Activated CD4-positive, alpha-beta T cell treated with anti-CD3 and anti-CD28 coated beads for 36 hours (primary cell): Measurements from ENCODE around the gene MAN2C1. TPM values are rescaled to one million over a fixed set of nuclear protein-coding genes. Genes with fewer than 3 reads are reported as not detected.
"Not testable (repeated sequence)": the region's sequence is repeated elsewhere in the genome, so short reads cannot be mapped to it uniquely, and the experiment has no call there.

Experiments
- ATAC-seq: fragments of 200-7000 bp; cut with Tn5 transposase; one replicate; pipeline ENCODE4 v1.10.0; 2021; ENCODE audit warnings: mild to moderate bottlenecking, moderate library complexity
- CTCF ChIA-PET: fragments of 350-600 bp; sonication (Branson Sonifier 250); formaldehyde crosslinking; loops from one replicate; lab custom pipeline; 2021; ENCODE audit warnings: antibody characterized with exemption; lab: Charles Lee
- POLR2A ChIA-PET: fragments of 350-600 bp; sonication (Branson Sonifier 250); formaldehyde crosslinking; loops from one replicate; lab custom pipeline; 2021; ENCODE audit warnings: antibody characterized with exemption, inconsistent platforms; lab: Charles Lee
- DNase-seq: peaks from one replicate; pipeline ENCODE4 v3.0.0-alpha.2; 2020
- H3K27ac Mint-ChIP-seq: one replicate; pipeline ENCODE4 v1.8.0; 2021; ENCODE audit warnings: mixed read lengths
- H3K27me3 Mint-ChIP-seq: one replicate; pipeline ENCODE4 v1.8.0; 2021; ENCODE audit warnings: mixed read lengths
- H3K36me3 Mint-ChIP-seq: one replicate; pipeline ENCODE4 v1.8.0; 2021; ENCODE audit warnings: low read depth, mixed read lengths
- H3K4me1 Mint-ChIP-seq: one replicate; pipeline ENCODE4 v1.8.0; 2021; ENCODE audit warnings: mixed read lengths
- H3K4me3 Mint-ChIP-seq: one replicate; pipeline ENCODE4 v1.8.0; 2021; ENCODE audit warnings: mild to moderate bottlenecking, moderate library complexity, mixed read lengths
- H3K9me3 Mint-ChIP-seq: one replicate; pipeline ENCODE4 v1.8.0; 2021; ENCODE audit warnings: low read depth, mixed read lengths
- intact Hi-C, 2 experiments: fragments of 100-400 bp; cut with DNase I in 1 of 2; cut with micrococcal nuclease in 1 of 2; formaldehyde crosslinking; loops; one replicate each; pipeline versions ENCODE4 v1.14.2 to v1.15.1; 2022 to 2024; cut with DNase I, micrococcal nuclease
- total RNA-seq, 2 experiments: library from RNA; stranded (reverse); gene quantifications; one replicate each; pipeline ENCODE4 v1.2.3, GENCODE V29; 2021

Gene MAN2C1
- total RNA-seq, result 100 to 1,000 TPM; 119 to 181 TPM

- Mint-ChIP-seq H3K9me3 (no peaks in the 10 kb centered on the region), H3K27ac (peak within 1 kb of the TSS; percentile 95), H3K27me3 (no peaks in the 10 kb centered on the region), H3K4me3 (peak within 1 kb of the TSS; percentile 86), H3K4me1 (peaks cover 26% of the 10 kb centered on the region), H3K36me3 (peaks cover 33% of the 10 kb centered on the region)
- intact Hi-C loops, result loop anchor here (1.0 to 2.0 kb wide), 10 partner anchors 21 to 535 kb away; partner anchors contain the start of genes IMP3 (in 2 of the 2), SNUPN (in 2 of the 2), COMMD4 (in 1 of the 2) and FBXO22 (in 1 of the 2)
- ChIA-PET CTCF (interaction anchor here (0.5 to 3.3 kb wide), 38 partner anchors 10 to 469 kb away, joined by 3 to 37 read pairs (median 4); partner anchors contain the start of genes COMMD4, IMP3, SIN3A and SNX33), POLR2A (interaction anchor here (0.6 to 4.9 kb wide), 15 partner anchors 11 to 644 kb away, joined by 3 to 83 read pairs (median 4); partner anchors contain the start of genes IMP3, SIN3A and SNUPN)
- ATAC-seq (peak; percentile 94), DNase-seq (peak; percentile 97)
These were observed at the start of gene MAN2C1 for GRCh38 chr15:75367913-75368688. Gene MAN2C1, minus strand, starts transcription at chr15:75368607. Its CDS starts 24 bp downstream, at chr15:75368583.

- Mint-ChIP-seq H3K27ac (peak overlapping the region; percentile 66), H3K4me3 (no peak overlapping the region), H3K9me3 (no peaks in the 10 kb centered on the region), H3K27me3 (no peaks in the 10 kb centered on the region), H3K4me1 (peaks cover 28% of the 10 kb centered on the region), H3K36me3 (peaks cover 42% of the 10 kb centered on the region)
- ATAC-seq (peak; percentile 55), DNase-seq (no peak)
- intact Hi-C loops, result no loop called here
- POLR2A ChIA-PET, result no interaction called here
- CTCF ChIA-PET, result interaction anchor here (0.8 to 1.6 kb wide), 2 partner anchors 15 to 48 kb away, joined by 3 to 4 read pairs; partner anchors contain the start of gene MAN2C1
These were observed 48.2 kb upstream of the MAN2C1 start for GRCh38 chr15:75416584-75416983.

- POLR2A ChIA-PET, result interaction anchor here (0.6 to 0.7 kb wide), 2 partner anchors 44 to 466 kb away, joined by 3 to 6 read pairs; no protein-coding TSS in a partner anchor
- Mint-ChIP-seq H3K4me1 (peaks cover 46% of the 10 kb centered on the region), H3K9me3 (no peaks in the 10 kb centered on the region), H3K36me3 (peaks cover 70% of the 10 kb centered on the region), H3K4me3 (no peak overlapping the region), H3K27me3 (no peaks in the 10 kb centered on the region), H3K27ac (peak overlapping the region; percentile 24)
- ATAC-seq (peak; percentile 17), DNase-seq (no peak)
- intact Hi-C loops, result no loop called here
- CTCF ChIA-PET, result no interaction called here
These were observed 41.8 kb upstream of the MAN2C1 start for GRCh38 chr15:75410196-75410595.

- POLR2A ChIA-PET, result interaction anchor here (0.7 to 1.2 kb wide), 2 partner anchors 40 to 234 kb away, joined by 3 read pairs; no protein-coding TSS in a partner anchor
- Mint-ChIP-seq H3K27me3 (no peaks in the 10 kb centered on the region), H3K36me3 (peaks cover 65% of the 10 kb centered on the region), H3K27ac (peak overlapping the region; percentile 68), H3K4me3 (no peak overlapping the region), H3K9me3 (no peaks in the 10 kb centered on the region), H3K4me1 (peaks cover 34% of the 10 kb centered on the region)
- CTCF ChIA-PET, result interaction anchor here (0.8 kb wide), 1 partner anchor 473 kb away, joined by 3 read pairs; no protein-coding TSS in a partner anchor
- intact Hi-C loops, result loop anchor here in 1 of 2 experiments (5.0 kb wide), 1 partner anchor 45 kb away; the partner anchor contains the start of gene SIN3A
- peak; percentile 56 for ATAC-seq
- DNase-seq, result no peak
These were observed 38.7 kb upstream of the MAN2C1 start for GRCh38 chr15:75407083-75407482.

- DNase-seq, result no peak
- Mint-ChIP-seq H3K36me3 (peaks cover 68% of the 10 kb centered on the region), H3K4me1 (peaks cover 25% of the 10 kb centered on the region), H3K27me3 (no peaks in the 10 kb centered on the region), H3K4me3 (no peak overlapping the region), H3K27ac (peak overlapping the region; percentile 2), H3K9me3 (no peaks in the 10 kb centered on the region)
- CTCF ChIA-PET, result interaction anchor here (0.8 to 1.1 kb wide), 2 partner anchors 133 to 141 kb away, joined by 3 read pairs; no protein-coding TSS in a partner anchor
- ATAC-seq, result peak; percentile 23
- intact Hi-C loops, result no loop called here
- POLR2A ChIA-PET, result no interaction called here
These were observed 35.5 kb upstream of the MAN2C1 start for GRCh38 chr15:75403892-75404291.

GRCh38 chr15:75397494-75397893 lies 29.1 kb upstream of the MAN2C1 start:
- Mint-ChIP-seq H3K36me3 (peaks cover 73% of the 10 kb centered on the region), H3K27ac (no peak overlapping the region), H3K4me1 (peaks cover 2% of the 10 kb centered on the region), H3K9me3 (no peaks in the 10 kb centered on the region), H3K4me3 (no peak overlapping the region), H3K27me3 (no peaks in the 10 kb centered on the region)
- intact Hi-C loops, result no loop called here
- ChIA-PET CTCF (no interaction called here), POLR2A (no interaction called here)
- ATAC-seq, result no peak
- no peak for DNase-seq

- Mint-ChIP-seq H3K27me3 (no peaks in the 10 kb centered on the region), H3K9me3 (no peaks in the 10 kb centered on the region), H3K36me3 (peaks cover 51% of the 10 kb centered on the region), H3K4me3 (no peak overlapping the region), H3K27ac (no peak overlapping the region), H3K4me1 (peaks cover 12% of the 10 kb centered on the region)
- ChIA-PET CTCF (interaction anchor here (1.1 kb wide), 1 partner anchor 22 kb away, joined by 6 read pairs; no protein-coding TSS in a partner anchor), POLR2A (no interaction called here)
- DNase-seq (no peak), ATAC-seq (no peak)
- intact Hi-C loops, result no loop called here
These were observed 21.5 kb upstream of the MAN2C1 start for GRCh38 chr15:75389791-75390382.

- H3K36me3 Mint-ChIP-seq, result peaks cover 50% of the 10 kb centered on the region
These were observed 15.6 kb upstream of the MAN2C1 start for GRCh38 chr15:75383986-75384385.

GRCh38 chr15:75380773-75381172 lies 12.4 kb upstream of the MAN2C1 start:
- POLR2A ChIA-PET, result no interaction called here
- Mint-ChIP-seq H3K4me1 (peaks cover 4% of the 10 kb centered on the region), H3K4me3 (no peak overlapping the region), H3K27me3 (no peaks in the 10 kb centered on the region), H3K36me3 (peaks cover 55% of the 10 kb centered on the region), H3K27ac (peak overlapping the region; percentile 66), H3K9me3 (no peaks in the 10 kb centered on the region)
- intact Hi-C loops, result no loop called here
- ATAC-seq (no peak), DNase-seq (no peak)
- CTCF ChIA-PET, result interaction anchor here (0.6 to 1.5 kb wide), 2 partner anchors 14 to 110 kb away, joined by 3 to 7 read pairs; no protein-coding TSS in a partner anchor

More at GRCh38 chr15:75383986-75384385, 15.6 kb upstream of the MAN2C1 start:
- H3K27me3 Mint-ChIP-seq, H3K9me3 Mint-ChIP-seq, POLR2A ChIA-PET, intact Hi-C loops, H3K27ac Mint-ChIP-seq, H3K4me3 Mint-ChIP-seq, DNase-seq, ATAC-seq: not testable (repeated sequence)
- peaks cover 12% of the 10 kb centered on the region for H3K4me1 Mint-ChIP-seq
- CTCF ChIA-PET, result interaction anchor here (0.7 kb wide), 1 partner anchor 17 kb away, joined by 3 read pairs; no protein-coding TSS in a partner anchor

- ChIA-PET CTCF (interaction anchor here (0.7 to 1.7 kb wide), 2 partner anchors 168 to 276 kb away, joined by 3 read pairs; partner anchors contain the start of gene SNX33), POLR2A (interaction anchor here (0.7 to 4.9 kb wide), 2 partner anchors 81 to 253 kb away, joined by 3 to 83 read pairs; partner anchors contain the start of genes SIN3A and SNUPN)
- no peaks in the 10 kb centered on the region for H3K27me3 Mint-ChIP-seq
- H3K4me3 Mint-ChIP-seq, result no peak overlapping the region
- DNase-seq, result no peak
- H3K36me3 Mint-ChIP-seq, result peaks cover 43% of the 10 kb centered on the region
- intact Hi-C loops, result no loop called here
- H3K27ac Mint-ChIP-seq, result no peak overlapping the region
- H3K4me1 Mint-ChIP-seq, result peaks cover 21% of the 10 kb centered on the region
- no peak for ATAC-seq
- H3K9me3 Mint-ChIP-seq, result no peaks in the 10 kb centered on the region
These were observed 3.7 kb upstream of the MAN2C1 start for GRCh38 chr15:75371901-75372688.
